ENCODE data around the gene PCMT1. TPM values are rescaled to one million over a fixed set of nuclear protein-coding genes. Genes with fewer than 3 reads are reported as not detected.

The PCMT1 gene
- total RNA-seq, 1 experiment from 2014 or later: 205 TPM

GRCh38 chr6:149855040-149855654 lies 105.6 kb downstream of the PCMT1 start:
- DNase-seq (ENCODE audit: low spot score): peak; percentile 85

- DNase-seq (ENCODE audit: low spot score): no peak
Measured at GRCh38 chr6:149855741-149856140, 106.2 kb downstream of the PCMT1 start.

- DNase-seq (ENCODE audit: low spot score): no peak
Measured at GRCh38 chr6:149856256-149856994, 106.9 kb downstream of the PCMT1 start.

GRCh38 chr6:149857541-149857940 lies 108.0 kb downstream of the PCMT1 start:
- no peak for DNase-seq (ENCODE audit: low spot score)

- DNase-seq (ENCODE audit: low spot score): no peak
Measured at GRCh38 chr6:149859368-149859767, 109.8 kb downstream of the PCMT1 start.

GRCh38 chr6:149859938-149860337 lies 110.4 kb downstream of the PCMT1 start:
- DNase-seq (ENCODE audit: low spot score): no peak

- no peak for DNase-seq (ENCODE audit: low spot score)
Measured at GRCh38 chr6:149860513-149860833, 110.9 kb downstream of the PCMT1 start.

Other genes starting within 250 kb of the PCMT1 start
- gene PPIL4, start 203.7 kb upstream of the PCMT1 start, total RNA-seq (2014; rRNA removed; shearing (Covaris generic)): 30.8 and 35.2 TPM in 2 replicates
- 61.0 and 66.3 TPM in 2 replicates for gene GINM1, start 183.4 kb upstream of the PCMT1 start, total RNA-seq (2014; rRNA removed; shearing (Covaris generic))
- 33.1 and 40.7 TPM in 2 replicates for gene KATNA1, start 101.0 kb upstream of the PCMT1 start, total RNA-seq (2014; rRNA removed; shearing (Covaris generic))
- 15.9 and 17.7 TPM in 2 replicates for gene LATS1, start 31.6 kb upstream of the PCMT1 start, total RNA-seq (2014; rRNA removed; shearing (Covaris generic))
- gene NUP43, start 3.2 kb upstream of the PCMT1 start, total RNA-seq (2014; rRNA removed; shearing (Covaris generic)): 103 and 115 TPM in 2 replicates
- 43.4 and 43.9 TPM in 2 replicates for gene LRP11, start 114.6 kb downstream of the PCMT1 start, total RNA-seq (2014; rRNA removed; shearing (Covaris generic))
- gene RAET1E, start 148.4 kb downstream of the PCMT1 start, total RNA-seq (2014; rRNA removed; shearing (Covaris generic)): 0.22 and 1.0 TPM in 2 replicates
- gene RAET1G, start 173.4 kb downstream of the PCMT1 start, total RNA-seq (2014; rRNA removed; shearing (Covaris generic)): 1.1 and 2.0 TPM in 2 replicates
- 13.2 and 17.3 TPM in 2 replicates for gene ULBP2, start 192.3 kb downstream of the PCMT1 start, total RNA-seq (2014; rRNA removed; shearing (Covaris generic))
- 0.07 and 0.38 TPM in 2 replicates for gene ULBP1, start 214.2 kb downstream of the PCMT1 start, total RNA-seq (2014; rRNA removed; shearing (Covaris generic))